PC-9 (cell line): Measurements from ENCODE around the gene TRIM9. TPM values are rescaled to one million over a fixed set of nuclear protein-coding genes. Genes with fewer than 3 reads are reported as not detected.
"Not testable (repeated sequence)": the region's sequence is repeated elsewhere in the genome, so short reads cannot be mapped to it uniquely, and the experiment has no call there.

ENCODE experiments used
- BruUV-seq: library from RNA; stranded (reverse); fragments of 400-500 nt; replicated peaks from 2 replicates; lab custom pipeline; 2021; lab: Mats Ljungman, UMichigan
- CTCF ChIA-PET: fragments of 300-600 bp; sonication (Branson Sonifier 250); formaldehyde crosslinking; loops from one replicate; lab custom pipeline; 2022; ENCODE audit warnings: antibody characterized with exemption; lab: Charles Lee
- POLR2A ChIA-PET: fragments of 300-600 bp; sonication (Branson Sonifier 250); formaldehyde crosslinking; loops from one replicate; lab custom pipeline; 2022; ENCODE audit warnings: antibody characterized with exemption; ENCODE audit not compliant: unreplicated experiment; lab: Charles Lee
- DNase-seq, 2 experiments: peaks; one replicate each; pipeline versions ENCODE4 v3.0.0 to v3.0.0-alpha.2; 2015 to 2022; ENCODE audit warnings: mixed read lengths in 1 of 2
- H2AFZ ChIP-seq: fragments of 200-600 bp; sonication (generic); 2 replicates; pipeline ENCODE4 v1.8.1; 2017; ENCODE audit warnings: antibody characterized with exemption
- H3F3A ChIP-seq: fragments of 200-600 bp; sonication (generic); 2 replicates; pipeline ENCODE4 v1.8.1; 2017; ENCODE audit warnings: antibody characterized with exemption, mild to moderate bottlenecking, low read depth; ENCODE audit not compliant: insufficient read depth
- H3K27ac ChIP-seq: fragments of 200-600 bp; sonication (generic); 2 replicates; pipeline ENCODE4 v1.6.1; 2016; ENCODE audit warnings: mixed run types
- H3K27me3 ChIP-seq: fragments of 200-600 bp; sonication (generic); 2 replicates; pipeline ENCODE4 v1.6.1; 2016; ENCODE audit warnings: low read depth, mixed run types; ENCODE audit not compliant: insufficient read depth
- H3K36me3 ChIP-seq: fragments of 200-600 bp; sonication (generic); 2 replicates; pipeline ENCODE4 v1.6.1; 2016; ENCODE audit warnings: low read depth, mixed run types
- H3K4me1 ChIP-seq: fragments of 200-600 bp; sonication (generic); replicated peaks from 2 replicates; pipeline ENCODE4 v1.6.1; 2016; ENCODE audit warnings: mixed run types; ENCODE audit not compliant: insufficient read depth
- H3K4me2 ChIP-seq: fragments of 200-600 bp; sonication (generic); 2 replicates; pipeline ENCODE4 v1.6.1; 2017; ENCODE audit warnings: mixed run types
- H3K4me3 ChIP-seq: fragments of 200-600 bp; sonication (generic); 2 replicates; pipeline ENCODE4 v1.6.1; 2016; ENCODE audit warnings: mixed run types
- H3K79me2 ChIP-seq: fragments of 200-600 bp; sonication (generic); 2 replicates; pipeline ENCODE4 v1.6.1; 2017; ENCODE audit warnings: low read depth, mixed run types
- H3K9me2 ChIP-seq: fragments of 200-600 bp; sonication (generic); 2 replicates; pipeline ENCODE4 v1.8.1; 2017; ENCODE audit warnings: mild to moderate bottlenecking; ENCODE audit not compliant: insufficient read depth
- H3K9me3 ChIP-seq: fragments of 200-600 bp; sonication (generic); 2 replicates; pipeline ENCODE4 v1.8.1; 2016; ENCODE audit warnings: low read depth; ENCODE audit not compliant: insufficient read depth
- H4K20me1 ChIP-seq: fragments of 200-600 bp; sonication (generic); 2 replicates; pipeline ENCODE4 v1.8.1; 2017; ENCODE audit not compliant: insufficient read depth
- CTCF ChIP-seq: fragments of 200-600 bp; sonication (generic); conservative IDR thresholded peaks from 2 replicates; pipeline ENCODE4 v1.6.1; 2017; ENCODE audit warnings: mixed run types, antibody characterized with exemption, mild to moderate bottlenecking, moderate library complexity
- EZH2 ChIP-seq: fragments of 200-600 bp; sonication (generic); IDR thresholded peaks from 2 replicates; pipeline ENCODE4 v1.8.0; 2017; ENCODE audit warnings: antibody characterized with exemption, low read depth
- intact Hi-C: fragments of 100-400 bp; cut with micrococcal nuclease; formaldehyde crosslinking; loops from one replicate; pipeline ENCODE4 v1.10.0; 2022; ENCODE audit not compliant: unreplicated experiment
- total RNA-seq: library from RNA; stranded (reverse); gene quantifications from 2 replicates; pipeline ENCODE4 v1.2.3, GENCODE V29; 2021

The TRIM9 gene
- total RNA-seq, 1 experiment from 2014 or later: 2.1 TPM

DNA sequence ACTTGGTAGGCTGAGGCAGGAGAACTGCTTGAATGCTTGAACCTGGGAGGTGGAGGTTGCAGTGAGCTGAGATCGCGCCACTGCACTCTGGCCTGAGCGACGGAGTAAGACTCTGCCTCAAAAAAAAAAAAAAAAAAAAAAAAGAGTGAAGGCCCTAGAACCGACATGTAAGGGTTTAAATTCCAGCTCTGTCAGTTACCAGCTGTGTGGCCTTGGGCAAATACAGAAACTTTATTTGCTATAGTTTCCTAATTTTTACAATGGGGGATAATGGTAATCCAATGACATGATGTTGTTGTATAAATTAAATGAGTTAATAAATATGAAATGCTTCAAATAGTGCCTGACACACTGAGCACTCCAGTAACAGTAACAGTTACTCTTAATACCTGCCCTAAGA is 131.0 kb downstream of the TRIM9 start:
- DNase-seq: no peak
- peak overlapping the region; percentile 49 for H3K27ac ChIP-seq
- H3K9me2 ChIP-seq: no peaks in the 10 kb centered on the region; the same call in 1 of the 2 replicates
- H3K36me3 ChIP-seq: no peaks in the 10 kb centered on the region
- no TSS peak for BruUV-seq
- no peak overlapping the region for H2AFZ ChIP-seq
- CTCF ChIA-PET: no interaction called here
- H3F3A ChIP-seq: peaks cover 14% of the 10 kb centered on the region; the same call in 1 of the 2 replicates
- POLR2A ChIA-PET: no interaction called here
- H4K20me1 ChIP-seq: no peaks in the 10 kb centered on the region
- peaks cover 32% of the 10 kb centered on the region for H3K4me1 ChIP-seq
- intact Hi-C loops: no loop called here
- no peaks in the 10 kb centered on the region for H3K79me2 ChIP-seq
- no peak overlapping the region for H3K4me3 ChIP-seq
- H3K4me2 ChIP-seq: peak overlapping the region; percentile 6; the same call in 1 of the 2 replicates
- TF ChIP-seq EZH2: no peak
- TF ChIP-seq CTCF: no peak
- H3K27me3 ChIP-seq: no peaks in the 10 kb centered on the region
- H3K9me3 ChIP-seq: no peaks in the 10 kb centered on the region; the same call in 1 of the 2 replicates

- peak overlapping the region; percentile 52 for H3K4me2 ChIP-seq
- no peaks in the 10 kb centered on the region; the same call in 1 of the 2 replicates for H3K9me2 ChIP-seq
- TF ChIP-seq CTCF (no peak), EZH2 (no peak)
- H3K4me1 ChIP-seq: peaks cover 32% of the 10 kb centered on the region
- H3K9me3 ChIP-seq: no peaks in the 10 kb centered on the region; the same call in 1 of the 2 replicates
- intact Hi-C loops: no loop called here
- no peak overlapping the region for H2AFZ ChIP-seq
- DNase-seq: peak; percentile 46 to 93
- H3K27ac ChIP-seq: peak overlapping the region; percentile 49
- H3K27me3 ChIP-seq: no peaks in the 10 kb centered on the region
- ChIA-PET POLR2A (interaction anchor here (0.6 kb wide), 1 partner anchor 75 kb away, joined by 4 read pairs; no protein-coding TSS in a partner anchor), CTCF (interaction anchor here (0.5 kb wide), 1 partner anchor 17 kb away, joined by 3 read pairs; the partner anchor contains the start of gene PYGL)
- peaks cover 14% of the 10 kb centered on the region; the same call in 1 of the 2 replicates for H3F3A ChIP-seq
- H3K4me3 ChIP-seq: no peak overlapping the region; the same call in 1 of the 2 replicates
- H4K20me1 ChIP-seq: no peaks in the 10 kb centered on the region
- H3K36me3 ChIP-seq: no peaks in the 10 kb centered on the region
- no peaks in the 10 kb centered on the region for H3K79me2 ChIP-seq
- no TSS peak for BruUV-seq
These were observed 133.2 kb downstream of the TRIM9 start for GRCh38 chr14:50961605-50962221.

DNA sequence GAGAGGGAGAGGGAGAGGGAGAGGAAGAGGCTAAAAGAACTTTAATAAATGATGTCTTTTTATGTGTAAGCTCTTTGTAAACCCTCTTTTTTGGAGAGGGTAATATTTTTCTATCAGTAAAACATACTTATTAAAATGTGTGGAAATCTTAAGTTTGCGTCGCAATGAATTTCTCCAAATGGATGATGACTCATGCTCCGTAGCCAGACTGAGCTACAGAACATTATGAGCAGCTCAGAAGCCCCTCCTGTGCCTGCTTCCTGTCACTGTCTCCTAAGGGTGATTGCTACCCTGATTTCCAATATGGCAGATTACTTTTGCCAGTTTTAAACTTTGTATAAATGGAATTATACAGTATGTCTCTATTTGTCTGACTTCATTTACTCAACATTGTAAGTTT is 137.6 kb downstream of the TRIM9 start:
- H3K4me1 ChIP-seq: peaks cover 49% of the 10 kb centered on the region
- no peak overlapping the region for H3K4me2 ChIP-seq
- no peaks in the 10 kb centered on the region for H3K27me3 ChIP-seq
- intact Hi-C loops: loop anchor here (5.0 to 10.0 kb wide), 2 partner anchors 140 to 198 kb away; partner anchors contain the start of gene TRIM9
- H3K4me3 ChIP-seq: no peak overlapping the region
- no peak overlapping the region for H3K27ac ChIP-seq
- ChIA-PET CTCF (no interaction called here), POLR2A (no interaction called here)
- H3K9me3 ChIP-seq: no peaks in the 10 kb centered on the region
- TF ChIP-seq CTCF (no peak), EZH2 (no peak)
- no peak for DNase-seq
- H3F3A ChIP-seq: peaks cover 22% of the 10 kb centered on the region
- BruUV-seq: no TSS peak
- no peaks in the 10 kb centered on the region for H4K20me1 ChIP-seq
- H2AFZ ChIP-seq: no peak overlapping the region
- no peaks in the 10 kb centered on the region for H3K36me3 ChIP-seq
- H3K79me2 ChIP-seq: no peaks in the 10 kb centered on the region
- H3K9me2 ChIP-seq: no peaks in the 10 kb centered on the region

GRCh38 chr14:50956421-50956820 is 138.5 kb downstream of the TRIM9 start:
- peak overlapping the region; percentile 84 for H3K27ac ChIP-seq
- H3K4me3 ChIP-seq, H3K4me2 ChIP-seq, H3K9me3 ChIP-seq, DNase-seq, H3K79me2 ChIP-seq, CTCF ChIA-PET, POLR2A ChIA-PET, BruUV-seq, H3K27me3 ChIP-seq, H4K20me1 ChIP-seq, H3K9me2 ChIP-seq, H2AFZ ChIP-seq, H3K36me3 ChIP-seq: not testable (repeated sequence)
- peaks cover 40% of the 10 kb centered on the region for H3K4me1 ChIP-seq
- intact Hi-C loops: loop anchor here (5.0 to 10.0 kb wide), 2 partner anchors 141 to 198 kb away; partner anchors contain the start of gene TRIM9
- H3F3A ChIP-seq: peaks cover 19% of the 10 kb centered on the region
